ENCODE data around the gene ADORA1. TPM values are rescaled to one million over a fixed set of nuclear protein-coding genes. Genes with fewer than 3 reads are reported as not detected.

ADORA1 gene
- total and polyA plus RNA-seq, 10 of the 15 experiments (the other 5 are each of a cell fraction or from before 2014, with no cell fraction given), result not detected

- POLR2A ChIA-PET, result no interaction called here
- TF ChIP-seq SMARCA5 (IDR thresholded peaks at IDR 0.05) (no peak), MTA2 (IDR thresholded peaks at IDR 0.05; ENCODE audit: low read depth) (no peak), CTCF (IDR thresholded peaks at IDR 0.05 in 2 of 3, conservative IDR thresholded peaks at IDR 0.05 in 1 of 3; ENCODE audit: control insufficient read depth in 2 of 3, extremely low read depth in 1 of 3, insufficient read depth in 1 of 3, low read depth in 3 of 3, low read length in 3 of 3) (peak in 2 of 3 experiments; percentile 9 to 19; a peak in 1 of 6 replicates)
- CTCF ChIA-PET, result interaction anchor here (0.9 to 2.1 kb wide), 5 partner anchors 34 to 93 kb away, joined by 3 to 9 read pairs (median 4); no protein-coding TSS in a partner anchor
- Histone ChIP-seq H2AFZ (ENCODE audit: control insufficient read depth, low read depth, low read length) (no peak overlapping the region), H3K4me1 (ENCODE audit: control insufficient read depth, insufficient read depth, low read length) (no peaks in the 10 kb centered on the region), H3K36me3 (ENCODE audit: control insufficient read depth in 2 of 2, insufficient read depth in 2 of 2, low read length in 1 of 2) (no peaks in the 10 kb centered on the region), H3K27ac (ENCODE audit: control insufficient read depth, insufficient read depth) (no peak overlapping the region), H3K79me2 (ENCODE audit: control insufficient read depth, insufficient read depth, low read length) (no peaks in the 10 kb centered on the region), H3K9me3 (replicated peaks; ENCODE audit: control insufficient read depth, insufficient read depth, low read length) (no peaks in the 10 kb centered on the region), H3K27me3 (replicated peaks in 1 of 2; ENCODE audit: control insufficient read depth in 2 of 2, insufficient read depth in 2 of 2, low read length in 1 of 2) (peaks cover 5 to 8% of the 10 kb centered on the region in 2 experiments), H3K4me3 (no peak overlapping the region), H3K4me2 (ENCODE audit: control insufficient read depth, insufficient read depth) (no peak overlapping the region), H3K9ac (ENCODE audit: control insufficient read depth, insufficient read depth, low read length) (no peak overlapping the region), H4K20me1 (ENCODE audit: control insufficient read depth, insufficient read depth) (no peaks in the 10 kb centered on the region)
- RAD21 ChIA-PET (ENCODE audit: unreplicated experiment), result no interaction called here
- intact Hi-C loops (cut with micrococcal nuclease; ENCODE audit: unreplicated experiment), result no loop called here
- ATAC-seq, result no peak
- no peak for FAIRE-seq
- in situ Hi-C loops (cut with MboI), result no loop called here
- no peak for DNase-seq (ENCODE audit: low read depth, low spot score)
- 13% methylated on average over 8 of the region's 8 CpGs for WGBS (ENCODE audit: insufficient coverage, insufficient replicate concordance, low lambda C conversion rate, missing lambda C conversion rate)
- BruUV-seq (replicated peaks), result no TSS peak
- SMC1A ChIA-PET (ENCODE audit: uncharacterized antibody, unreplicated experiment), result interaction anchor here (1.4 kb wide), 1 partner anchor 11 kb away, joined by 3 read pairs; no protein-coding TSS in a partner anchor
These were observed 1.2 kb upstream of the ADORA1 start for GRCh38 chr1:203126151-203126865.

Measured in GM12878 (cell line).